ENCODE measurements around the gene HAUS8. TPM values are rescaled to one million over a fixed set of nuclear protein-coding genes. Genes with fewer than 3 reads are reported as not detected.

The HAUS8 gene
- polyA plus RNA-seq, 1 donor from 2014 or later, result 3.6 TPM

- Histone ChIP-seq H3K4me2 (ENCODE audit: low read length) (no peak overlapping the region), H3K27me3 (ENCODE audit: insufficient read depth, low read depth, low read length) (no peaks in the 10 kb centered on the region), H3K9ac (ENCODE audit: low read length) (no peak overlapping the region), H3K79me2 (replicated peaks; ENCODE audit: insufficient read depth, low read length) (no peaks in the 10 kb centered on the region), H3K9me2 (ENCODE audit: insufficient read depth, low read length) (no peaks in the 10 kb centered on the region), H3K27ac (ENCODE audit: low read length) (no peak overlapping the region), H3K36me3 (ENCODE audit: insufficient read depth, low read length) (no peaks in the 10 kb centered on the region), H3F3A (ENCODE audit: insufficient read depth, low read length, poor library complexity, severe bottlenecking) (no peaks in the 10 kb centered on the region), H4K20me1 (ENCODE audit: insufficient read depth) (no peaks in the 10 kb centered on the region), H3K4me3 (ENCODE audit: low read length) (no peak overlapping the region), H2AFZ (ENCODE audit: low read depth, low read length) (no peak overlapping the region), H3K9me3 (ENCODE audit: low read length) (no peaks in the 10 kb centered on the region)
- TF ChIP-seq EZH2 (IDR thresholded peaks at IDR 0.05; ENCODE audit: borderline replicate concordance, insufficient read depth, low read length, poor library complexity, severe bottlenecking) (no peak), RAD21 (conservative IDR thresholded peaks at IDR 0.05) (no peak), POLR2AphosphoS5 (IDR thresholded peaks at IDR 0.05) (no peak), SMC3 (conservative IDR thresholded peaks at IDR 0.05; ENCODE audit: poor library complexity) (no peak), CTCF (IDR thresholded peaks at IDR 0.05; ENCODE audit: poor library complexity, severe bottlenecking) (no peak), TAF1 (IDR thresholded peaks at IDR 0.05; ENCODE audit: low read depth) (no peak), REST (IDR thresholded peaks at IDR 0.05; ENCODE audit: borderline replicate concordance) (no peak), EP300 (conservative IDR thresholded peaks at IDR 0.05; ENCODE audit: poor library complexity, severe bottlenecking) (no peak), MXI1 (conservative IDR thresholded peaks at IDR 0.05; ENCODE audit: poor library complexity, severe bottlenecking) (no peak)
These were observed 35.3 kb upstream of the HAUS8 start for GRCh38 chr19:17110599-17110966.

- H3K79me2 ChIP-seq (replicated peaks; ENCODE audit: insufficient read depth, low read length), result no peaks in the 10 kb centered on the region
- H3K27ac ChIP-seq (ENCODE audit: low read length), result no peak overlapping the region
- H3K36me3 ChIP-seq (ENCODE audit: insufficient read depth, low read length), result no peaks in the 10 kb centered on the region
- no peaks in the 10 kb centered on the region for H3K9me3 ChIP-seq (ENCODE audit: low read length)
- no peaks in the 10 kb centered on the region for H3F3A ChIP-seq (ENCODE audit: insufficient read depth, low read length, poor library complexity, severe bottlenecking)
- no peaks in the 10 kb centered on the region for H3K27me3 ChIP-seq (ENCODE audit: insufficient read depth, low read depth, low read length)
- no peak for TF ChIP-seq EP300 (conservative IDR thresholded peaks at IDR 0.05; ENCODE audit: poor library complexity, severe bottlenecking)
- TF ChIP-seq MXI1 (conservative IDR thresholded peaks at IDR 0.05; ENCODE audit: poor library complexity, severe bottlenecking), result no peak
- no peak for TF ChIP-seq CTCF (IDR thresholded peaks at IDR 0.05; ENCODE audit: poor library complexity, severe bottlenecking)
- no peak overlapping the region for H3K4me2 ChIP-seq (ENCODE audit: low read length)
- H2AFZ ChIP-seq (ENCODE audit: low read depth, low read length), result no peak overlapping the region
- H3K4me3 ChIP-seq (ENCODE audit: low read length), result no peak overlapping the region
- no peaks in the 10 kb centered on the region for H4K20me1 ChIP-seq (ENCODE audit: insufficient read depth)
- no peaks in the 10 kb centered on the region for H3K9me2 ChIP-seq (ENCODE audit: insufficient read depth, low read length)
- no peak overlapping the region for H3K9ac ChIP-seq (ENCODE audit: low read length)
These were observed 34.8 kb upstream of the HAUS8 start for GRCh38 chr19:17109962-17110598.

Measured in neural cell (in vitro differentiated cells).